ENCODE data around the gene CDH8. TPM values are rescaled to one million over a fixed set of nuclear protein-coding genes. Genes with fewer than 3 reads are reported as not detected.

CDH8 gene
- total RNA-seq, 2 donors from 2014 or later = not detected

DNA sequence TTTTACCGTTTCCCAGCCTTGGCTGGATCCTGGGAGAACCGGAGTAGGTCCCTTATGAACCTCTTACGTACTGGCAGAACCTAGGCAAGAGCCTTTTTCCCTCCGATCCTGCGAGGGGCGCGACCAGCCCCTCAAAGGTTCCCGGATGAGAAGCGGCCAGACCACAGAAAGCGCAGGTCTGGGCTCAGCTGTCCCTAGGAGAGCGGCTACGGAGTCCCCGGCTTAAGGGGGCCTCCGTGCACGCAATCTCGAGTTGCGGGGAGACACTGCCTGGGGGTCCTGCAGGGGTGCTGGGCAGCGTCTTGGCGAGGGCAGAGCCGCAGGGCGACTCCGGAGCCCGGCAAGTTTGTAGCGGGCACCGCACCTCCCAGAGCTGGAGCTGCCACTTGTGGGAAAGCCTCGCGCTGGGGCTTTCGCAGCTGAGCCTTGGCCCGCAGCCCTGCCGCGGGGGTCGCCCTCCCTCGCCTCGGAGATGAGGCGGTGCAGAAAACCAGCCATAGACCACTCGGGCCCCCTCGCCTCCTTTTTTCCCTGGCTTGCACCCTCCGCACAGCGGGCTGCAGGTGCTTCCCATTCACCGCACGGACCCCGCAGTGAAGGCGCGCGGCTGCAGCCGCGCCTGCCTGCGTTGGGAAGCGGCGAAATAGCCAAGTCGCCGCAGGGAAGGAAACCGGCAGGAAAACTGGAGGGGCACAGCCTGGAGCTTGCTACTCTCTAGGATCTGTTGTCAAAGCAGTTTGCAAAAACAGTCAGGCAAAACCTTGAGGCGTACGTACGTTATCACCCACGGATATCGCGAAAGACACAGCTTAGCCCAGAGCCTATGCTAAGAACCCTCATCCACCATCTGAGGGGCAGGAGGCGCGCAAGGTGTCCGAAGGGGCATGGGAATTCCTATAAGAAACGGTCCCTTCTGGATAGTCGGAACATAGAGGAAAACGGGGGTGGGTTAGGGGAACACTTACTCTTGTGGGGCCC is 834 bp downstream of the CDH8 start:
- no peak for ATAC-seq

DNA sequence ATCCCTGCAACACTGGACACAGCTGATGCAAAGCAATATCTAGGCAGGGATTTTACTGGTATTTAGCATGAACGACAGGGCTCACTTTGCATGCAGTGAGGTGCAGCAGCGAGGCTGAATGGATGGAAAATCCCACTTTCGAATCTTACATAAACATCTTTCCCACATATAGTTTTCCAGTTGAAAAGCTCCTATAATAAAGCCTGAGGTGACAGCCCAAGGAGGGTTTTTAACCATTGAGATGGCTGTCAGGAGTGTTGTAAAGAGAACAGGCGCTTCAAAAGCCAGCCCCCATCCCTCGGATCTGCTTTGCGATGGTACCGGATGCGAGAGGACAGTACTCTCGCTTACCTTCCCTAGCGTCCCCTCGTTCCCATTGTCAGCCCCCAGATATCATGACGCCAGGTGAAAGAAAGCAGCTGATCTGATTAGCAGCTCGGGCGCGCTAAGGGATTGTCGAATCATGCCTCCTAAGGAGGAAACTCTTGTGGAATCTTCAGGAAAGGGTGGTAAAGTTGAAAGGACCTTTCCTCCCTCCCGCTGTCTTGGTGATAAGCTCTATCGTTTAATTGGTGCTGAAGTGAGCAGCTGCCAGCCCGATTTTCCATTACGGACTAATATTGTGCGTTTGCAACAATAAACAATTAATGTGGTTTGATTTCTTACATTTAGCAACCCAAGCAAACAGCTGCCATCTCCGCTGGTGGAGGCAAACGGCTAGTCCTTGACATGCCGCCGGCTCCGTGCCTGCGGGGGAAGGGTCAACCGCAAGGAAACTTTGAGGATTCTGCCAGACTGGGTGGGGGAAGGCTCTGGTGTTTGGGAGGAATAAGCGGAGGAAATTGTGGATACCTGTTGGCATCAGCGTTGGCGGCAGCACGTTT is 1.8 kb downstream of the CDH8 start:
- H3K27me3 ChIP-seq = peaks cover 0 to 4% of the 10 kb centered on the region in 2 donors
- intact Hi-C loops (cut with DNase I) = no loop called here

More for the DNA sequence above, 834 bp downstream of the CDH8 start:
- intact Hi-C loops (cut with DNase I) = no loop called here
- Histone ChIP-seq H3K36me3 (replicated peaks in 1 of 2; ENCODE audit: insufficient read depth in 1 of 2, low read depth in 2 of 2) (no peaks in the 10 kb centered on the region), H3K27me3 (peaks cover 0 to 4% of the 10 kb centered on the region in 2 donors), H3K27ac (no peak overlapping the region), H3K4me3 (no peak overlapping the region), H3K9me3 (no peaks in the 10 kb centered on the region), H3K4me1 (peaks cover 6% of the 10 kb centered on the region)
- no peak for DNase-seq
- 1 to 4% methylated on average over 31 to 65 of the region's 65 CpGs for WGBS, 2 donors
- TF ChIP-seq, protein P1, sequence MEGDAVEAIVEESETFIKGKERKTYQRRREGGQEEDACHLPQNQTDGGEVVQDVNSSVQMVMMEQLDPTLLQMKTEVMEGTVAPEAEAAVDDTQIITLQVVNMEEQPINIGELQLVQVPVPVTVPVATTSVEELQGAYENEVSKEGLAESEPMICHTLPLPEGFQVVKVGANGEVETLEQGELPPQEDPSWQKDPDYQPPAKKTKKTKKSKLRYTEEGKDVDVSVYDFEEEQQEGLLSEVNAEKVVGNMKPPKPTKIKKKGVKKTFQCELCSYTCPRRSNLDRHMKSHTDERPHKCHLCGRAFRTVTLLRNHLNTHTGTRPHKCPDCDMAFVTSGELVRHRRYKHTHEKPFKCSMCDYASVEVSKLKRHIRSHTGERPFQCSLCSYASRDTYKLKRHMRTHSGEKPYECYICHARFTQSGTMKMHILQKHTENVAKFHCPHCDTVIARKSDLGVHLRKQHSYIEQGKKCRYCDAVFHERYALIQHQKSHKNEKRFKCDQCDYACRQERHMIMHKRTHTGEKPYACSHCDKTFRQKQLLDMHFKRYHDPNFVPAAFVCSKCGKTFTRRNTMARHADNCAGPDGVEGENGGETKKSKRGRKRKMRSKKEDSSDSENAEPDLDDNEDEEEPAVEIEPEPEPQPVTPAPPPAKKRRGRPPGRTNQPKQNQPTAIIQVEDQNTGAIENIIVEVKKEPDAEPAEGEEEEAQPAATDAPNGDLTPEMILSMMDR (IDR thresholded peaks at IDR 0.05) = no peak
- TF ChIP-seq POLR2A (IDR thresholded peaks at IDR 0.05) = no peak

DNA sequence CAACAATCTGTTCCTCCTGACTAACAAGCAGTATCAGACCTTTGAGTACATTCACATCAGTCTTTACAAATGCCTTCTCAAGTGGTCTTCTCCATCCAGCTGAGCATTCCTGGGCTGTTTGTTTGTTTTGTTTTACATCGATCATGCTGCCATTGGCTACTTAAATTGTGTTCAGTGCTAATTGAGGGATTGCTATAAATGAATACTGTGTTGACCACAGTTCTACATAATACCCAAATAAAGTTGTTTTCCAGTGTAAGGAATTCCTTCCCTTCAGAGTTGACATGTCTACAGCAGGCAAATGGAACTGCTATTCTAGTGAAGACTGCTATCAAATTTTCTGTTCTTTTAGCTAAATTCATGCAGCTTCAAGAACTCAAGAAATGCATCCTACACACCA is 3.2 kb downstream of the CDH8 start:
- intact Hi-C loops (cut with DNase I) = no loop called here
- Histone ChIP-seq H3K9me3 (no peaks in the 10 kb centered on the region), H3K27ac (no peak overlapping the region), H3K36me3 (replicated peaks in 1 of 2; ENCODE audit: insufficient read depth in 1 of 2, low read depth in 2 of 2) (no peaks in the 10 kb centered on the region), H3K27me3 (peaks cover 0 to 4% of the 10 kb centered on the region in 2 donors), H3K4me3 (no peak overlapping the region), H3K4me1 (peaks cover 6% of the 10 kb centered on the region)
- WGBS, 2 donors = 15 to 24% methylated on average over 1 of the region's 1 CpG
- DNase-seq (no peak), ATAC-seq (no peak)
- no peak for TF ChIP-seq POLR2A (IDR thresholded peaks at IDR 0.05)
- TF ChIP-seq, protein P1 (IDR thresholded peaks at IDR 0.05) = no peak

More for the DNA sequence above, 1.8 kb downstream of the CDH8 start:
- no peaks in the 10 kb centered on the region for H3K36me3 ChIP-seq (replicated peaks in 1 of 2; ENCODE audit: insufficient read depth in 1 of 2, low read depth in 2 of 2)
- no peak for TF ChIP-seq POLR2A (IDR thresholded peaks at IDR 0.05)
- TF ChIP-seq, protein P1 (IDR thresholded peaks at IDR 0.05) = no peak
- no peak overlapping the region for H3K4me3 ChIP-seq
- H3K4me1 ChIP-seq = peaks cover 6% of the 10 kb centered on the region
- 1 to 3% methylated on average over 32 of the region's 32 CpGs for WGBS, 2 donors
- ATAC-seq (no peak), DNase-seq (no peak)
- H3K27ac ChIP-seq = no peak overlapping the region
- no peaks in the 10 kb centered on the region for H3K9me3 ChIP-seq

DNA sequence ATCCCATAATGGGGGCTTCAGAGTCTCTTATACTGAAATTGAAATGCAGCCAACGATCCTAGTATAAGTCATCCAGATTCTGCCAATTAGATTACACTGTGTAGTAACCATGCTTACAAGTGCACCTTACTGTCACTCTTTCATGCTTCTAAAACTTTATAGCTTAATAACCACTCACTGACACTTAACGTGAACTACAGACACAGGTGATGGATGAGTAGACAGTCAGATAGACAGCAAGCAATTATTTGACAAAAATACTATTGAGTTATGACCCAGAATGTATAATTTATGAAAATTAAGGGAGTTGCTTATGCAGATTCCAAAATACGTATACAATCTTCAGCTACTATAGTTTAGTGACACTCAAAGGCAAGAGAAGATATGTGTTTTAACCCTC is 6.3 kb downstream of the CDH8 start:
- H3K27me3 ChIP-seq = peaks cover 0 to 4% of the 10 kb centered on the region in 2 donors
- WGBS, 2 donors = 45 to 55% methylated on average over 3 of the region's 3 CpGs
- ATAC-seq = no peak
- no peak overlapping the region for H3K4me3 ChIP-seq
- TF ChIP-seq, protein P1 (IDR thresholded peaks at IDR 0.05) = no peak
- H3K27ac ChIP-seq = no peak overlapping the region
- no peak for DNase-seq
- H3K36me3 ChIP-seq (replicated peaks in 1 of 2; ENCODE audit: insufficient read depth in 1 of 2, low read depth in 2 of 2) = no peaks in the 10 kb centered on the region
- intact Hi-C loops (cut with DNase I) = no loop called here
- H3K4me1 ChIP-seq = peaks cover 2% of the 10 kb centered on the region
- H3K9me3 ChIP-seq = no peaks in the 10 kb centered on the region

Measured in body of pancreas (tissue), 4 donors.